Sigmoid colon (tissue), 7 donors: ENCODE measurements around the gene NHERF2. TPM values are rescaled to one million over a fixed set of nuclear protein-coding genes. Genes with fewer than 3 reads are reported as not detected.

ENCODE experiments used
- DNase-seq: peaks from one replicate; pipeline ENCODE4 v3.0.0-alpha.2; 2019
- H3K27ac ChIP-seq, 4 donors: fragments of 200-600 bp; sonication (generic); one replicate each; pipeline ENCODE4 v1.5.1; 2016 to 2019; ENCODE audit warnings: mild to moderate bottlenecking in 1 of 4
- H3K27me3 ChIP-seq, 3 donors: fragments of 200-600 bp; sonication (generic); one replicate each; pipeline ENCODE4 v1.5.1; 2019; ENCODE audit warnings: mild to moderate bottlenecking in 1 of 3
- H3K36me3 ChIP-seq, 4 donors: fragments of 200-600 bp; sonication (generic); one replicate each; pipeline ENCODE4 v1.5.1; 2016 to 2019
- H3K4me1 ChIP-seq, 4 donors: fragments of 200-600 bp; sonication (generic); one replicate each; pipeline ENCODE4 v1.5.1; 2017 to 2019
- H3K4me3 ChIP-seq, 4 donors: fragments of 200-600 bp; sonication (generic); one replicate each; pipeline ENCODE4 v1.5.1; 2017 to 2019; ENCODE audit warnings: mild to moderate bottlenecking in 2 of 4, moderate library complexity in 1 of 4
- H3K9me3 ChIP-seq, 4 donors: fragments of 200-600 bp in 3 of 4; sonication (generic) in 3 of 4; one replicate each; pipeline versions ENCODE4 v1.5.1 to v1.6.1; 2013 to 2019
- EP300 ChIP-seq, 4 donors: sonication (generic); formaldehyde crosslinking; IDR thresholded peaks; one replicate each; pipeline ENCODE4 v1.6.1; 2017; ENCODE audit warnings: antibody characterized with exemption in 4 of 4
- POLR2A ChIP-seq, 2 donors: fragments of 450-650 bp; IDR thresholded peaks; one replicate each; pipeline ENCODE4 v1.6.1; 2016; ENCODE audit warnings: antibody characterized with exemption in 2 of 2, mild to moderate bottlenecking in 2 of 2, moderate library complexity in 2 of 2
- POLR2AphosphoS5 ChIP-seq, 4 donors: sonication (generic); formaldehyde crosslinking; IDR thresholded peaks; one replicate each; pipeline ENCODE4 v1.6.1; 2017; ENCODE audit warnings: antibody characterized with exemption in 4 of 4
- WGBS, 2 donors: extraction: QIAGEN DNeasy Blood & Tissue Kit; methylation state at CpG; one replicate each; pipeline ENCODE4 v1.1.7; 2013; 5-methylcytosine and 5-hydroxymethylcytosine counted together
- intact Hi-C: fragments of 100-400 bp; cut with DNase I; formaldehyde crosslinking; loops from one replicate; pipeline ENCODE4 v1.15.1; 2023
- polyA plus RNA-seq, 3 donors: library from polyadenylated mRNA; stranded (reverse); fragments of 200-250 nt; gene quantifications; one replicate each; pipeline ENCODE4 v1.2.3, GENCODE V29; 2013
- total RNA-seq, 4 donors: library from RNA; depleted of rRNA; stranded (reverse); fragments of >200 nt; gene quantifications; one replicate each; pipeline ENCODE4 v1.1.0, GENCODE V29; 2016
- TF ChIP-seq, protein P1 (sequence below), 4 experiments: fragments of 450-650 bp in 3 of 4; fragments of 200-600 bp in 1 of 4; IDR thresholded peaks; one replicate each; pipeline ENCODE4 v1.5.1; 2016 to 2019; ENCODE audit warnings: antibody characterized with exemption in 4 of 4, mild to moderate bottlenecking in 3 of 4, moderate library complexity in 2 of 4
- donor health status: healthy with polysubstance abuse.
- donor health status: Bipolar disorder and iron deficiency.
- donor health status: healthy.

NHERF2 gene
- total and polyA plus RNA-seq, 7 donors = 23.5 to 105 (median 46.7) TPM

DNA sequence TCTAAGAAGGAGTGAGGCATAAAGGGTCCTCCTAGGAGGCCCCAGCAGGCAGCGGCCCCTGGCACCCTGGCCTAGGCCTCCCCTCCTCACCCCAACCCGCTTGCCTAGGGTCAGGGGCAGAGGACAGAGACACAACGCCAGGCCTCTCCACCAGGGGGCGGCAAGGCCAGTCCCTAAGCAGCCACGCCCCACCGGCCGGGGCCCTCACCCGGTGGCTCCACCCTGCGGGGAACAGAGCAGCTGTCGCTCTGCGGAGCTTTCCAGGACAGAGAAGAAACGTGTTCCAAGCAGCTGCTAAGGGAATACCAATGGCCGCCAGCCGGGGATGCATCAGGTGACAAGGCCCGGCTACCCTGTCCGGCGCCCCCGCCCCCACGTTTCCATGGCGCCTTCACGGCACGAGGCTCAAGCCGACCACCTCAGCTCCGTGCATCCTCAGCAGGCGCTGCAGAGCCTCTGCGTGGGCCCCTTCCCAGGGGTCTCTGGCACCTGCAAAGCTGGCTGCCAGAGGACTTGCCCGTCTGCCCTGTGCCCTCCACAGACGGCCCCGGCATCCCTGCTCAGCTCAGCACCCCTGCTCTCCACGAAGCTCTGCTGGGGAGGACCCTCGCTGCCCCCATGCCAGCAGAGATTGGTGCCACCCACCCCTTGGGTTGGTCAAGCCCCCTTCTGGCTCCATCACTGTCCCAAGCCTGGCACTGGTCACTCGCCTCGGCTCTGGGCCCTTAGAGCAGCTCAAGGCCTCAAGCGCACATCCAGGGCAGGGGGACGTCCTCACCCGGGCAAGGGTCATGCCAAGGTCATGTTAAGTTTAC lies 22.7 kb upstream of the NHERF2 start:
- Histone ChIP-seq H3K4me3 (peak overlapping the region in 2 of 4 donors; percentile 1 to 17), H3K9me3 (no peaks in the 10 kb centered on the region), H3K4me1 (peaks cover 0 to 59% (median 53%) of the 10 kb centered on the region in 4 donors), H3K27ac (peak overlapping the region in 2 of 4 donors; percentile 15 to 37), H3K36me3 (peaks cover 29 to 45% (median 37%) of the 10 kb centered on the region in 4 donors), H3K27me3 (no peaks in the 10 kb centered on the region)
- DNase-seq = peak; percentile 93
- WGBS, 2 donors = 21 to 32% methylated on average over 36 of the region's 36 CpGs
- TF ChIP-seq, protein P1, sequence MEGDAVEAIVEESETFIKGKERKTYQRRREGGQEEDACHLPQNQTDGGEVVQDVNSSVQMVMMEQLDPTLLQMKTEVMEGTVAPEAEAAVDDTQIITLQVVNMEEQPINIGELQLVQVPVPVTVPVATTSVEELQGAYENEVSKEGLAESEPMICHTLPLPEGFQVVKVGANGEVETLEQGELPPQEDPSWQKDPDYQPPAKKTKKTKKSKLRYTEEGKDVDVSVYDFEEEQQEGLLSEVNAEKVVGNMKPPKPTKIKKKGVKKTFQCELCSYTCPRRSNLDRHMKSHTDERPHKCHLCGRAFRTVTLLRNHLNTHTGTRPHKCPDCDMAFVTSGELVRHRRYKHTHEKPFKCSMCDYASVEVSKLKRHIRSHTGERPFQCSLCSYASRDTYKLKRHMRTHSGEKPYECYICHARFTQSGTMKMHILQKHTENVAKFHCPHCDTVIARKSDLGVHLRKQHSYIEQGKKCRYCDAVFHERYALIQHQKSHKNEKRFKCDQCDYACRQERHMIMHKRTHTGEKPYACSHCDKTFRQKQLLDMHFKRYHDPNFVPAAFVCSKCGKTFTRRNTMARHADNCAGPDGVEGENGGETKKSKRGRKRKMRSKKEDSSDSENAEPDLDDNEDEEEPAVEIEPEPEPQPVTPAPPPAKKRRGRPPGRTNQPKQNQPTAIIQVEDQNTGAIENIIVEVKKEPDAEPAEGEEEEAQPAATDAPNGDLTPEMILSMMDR (IDR thresholded peaks at IDR 0.05) = peak; percentile 64 to 92 (median 87)
- TF ChIP-seq EP300 (IDR thresholded peaks at IDR 0.05) = no peak
- intact Hi-C loops = no loop called here

DNA sequence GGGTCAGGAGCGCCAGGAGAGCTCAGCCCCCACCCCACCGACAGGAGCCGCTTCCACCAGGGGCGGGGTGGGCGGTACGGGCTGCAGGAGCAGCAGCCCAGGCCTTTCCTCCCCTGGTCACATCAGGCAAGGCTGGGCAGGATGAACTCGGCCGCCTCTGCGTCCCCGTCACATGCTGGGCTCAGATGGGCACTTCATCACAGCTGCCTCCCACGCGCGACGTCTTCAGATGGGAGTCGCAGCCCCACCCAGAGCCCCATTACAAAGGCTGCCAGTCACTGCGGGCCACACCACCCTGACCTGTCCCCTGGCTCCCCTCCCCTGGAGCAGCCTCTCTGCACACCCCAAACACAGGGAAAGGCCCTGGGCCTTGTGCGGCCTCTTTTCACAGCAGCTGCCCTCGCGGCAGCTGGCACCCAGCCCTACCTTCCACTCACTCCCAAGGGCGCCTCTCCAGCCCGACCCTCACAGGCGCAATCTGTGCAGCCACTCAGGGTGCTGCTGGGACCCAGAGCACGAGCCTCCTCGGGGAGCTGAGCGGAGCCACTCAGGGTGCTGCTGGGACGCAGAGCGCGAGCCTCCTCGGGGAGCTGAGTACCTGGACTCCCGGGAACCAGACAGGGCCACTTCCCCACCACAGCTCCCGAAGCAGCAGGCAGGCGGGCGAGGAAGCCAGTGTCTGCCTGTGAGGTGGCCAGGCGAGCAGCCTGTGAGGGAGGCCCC lies 21.7 kb upstream of the NHERF2 start:
- no peak for TF ChIP-seq EP300 (IDR thresholded peaks at IDR 0.05)
- no peak for TF ChIP-seq POLR2AphosphoS5 (IDR thresholded peaks at IDR 0.05)
- WGBS, 2 donors = 84 to 85% methylated on average over 34 of the region's 34 CpGs
- Histone ChIP-seq H3K36me3 (peaks cover 20 to 36% (median 28%) of the 10 kb centered on the region in 4 donors), H3K4me1 (peaks cover 0 to 63% (median 54%) of the 10 kb centered on the region in 4 donors), H3K27ac (peak overlapping the region in 1 of 4 donors; percentile 37), H3K4me3 (no peak overlapping the region), H3K27me3 (no peaks in the 10 kb centered on the region), H3K9me3 (no peaks in the 10 kb centered on the region)
- intact Hi-C loops = no loop called here
- DNase-seq = no peak

DNA sequence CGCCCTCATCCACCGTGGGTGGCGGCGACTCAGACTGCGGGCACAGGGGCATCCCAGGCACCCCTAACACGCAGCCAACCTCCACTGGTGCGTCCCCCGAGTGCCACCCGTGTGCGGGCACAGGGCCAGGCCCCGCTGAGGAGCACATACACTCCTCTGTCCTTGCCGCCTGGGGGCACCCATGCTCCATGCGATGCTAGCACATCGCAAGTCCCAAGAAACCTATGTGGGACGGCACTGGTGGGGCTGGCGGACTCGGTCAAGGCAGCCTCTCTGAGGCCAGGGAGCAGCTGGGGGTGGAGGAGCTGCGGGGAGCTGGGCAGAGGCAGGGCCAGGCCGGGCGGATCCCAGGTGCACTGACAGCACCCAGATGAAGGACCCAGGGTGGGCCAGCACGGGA lies 21.1 kb upstream of the NHERF2 start:
- intact Hi-C loops = no loop called here
- H3K4me1 ChIP-seq = peaks cover 0 to 70% (median 60%) of the 10 kb centered on the region in 4 donors
- TF ChIP-seq, protein P1 (IDR thresholded peaks at IDR 0.05) = no peak
- no peak for TF ChIP-seq POLR2AphosphoS5 (IDR thresholded peaks at IDR 0.05)
- TF ChIP-seq EP300 (IDR thresholded peaks at IDR 0.05) = no peak
- TF ChIP-seq POLR2A (IDR thresholded peaks at IDR 0.05) = no peak
- peaks cover 16 to 29% (median 22%) of the 10 kb centered on the region in 4 donors for H3K36me3 ChIP-seq
- 77 to 88% methylated on average over 21 of the region's 21 CpGs for WGBS, 2 donors
- H3K9me3 ChIP-seq = no peaks in the 10 kb centered on the region
- H3K27ac ChIP-seq = no peak overlapping the region
- H3K27me3 ChIP-seq = no peaks in the 10 kb centered on the region
- H3K4me3 ChIP-seq = no peak overlapping the region
- DNase-seq = no peak

DNA sequence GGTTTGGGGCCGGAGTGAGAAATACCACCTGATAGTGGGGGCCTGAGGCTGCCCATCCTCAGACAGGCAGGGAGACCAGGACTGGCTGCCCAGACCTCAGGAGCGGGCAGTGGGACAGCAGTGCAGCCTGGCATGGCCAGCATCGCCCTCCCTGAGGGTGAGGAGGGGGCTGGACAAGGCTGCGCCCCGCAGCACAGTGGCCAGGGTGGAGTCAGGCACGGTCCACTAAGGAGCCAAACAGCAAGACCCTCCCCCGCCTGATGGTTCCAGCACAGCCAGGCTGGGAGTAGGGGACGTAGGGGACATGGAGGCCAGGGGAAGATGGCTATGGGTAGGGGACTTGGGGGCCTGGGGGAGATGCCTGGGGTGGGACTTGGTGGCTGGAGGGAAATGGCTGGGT lies 20.4 kb upstream of the NHERF2 start:
- no peak for DNase-seq
- H3K4me1 ChIP-seq = peaks cover 0 to 73% (median 61%) of the 10 kb centered on the region in 4 donors
- 93 to 94% methylated on average over 8 of the region's 8 CpGs for WGBS, 2 donors
- peaks cover 11 to 22% (median 17%) of the 10 kb centered on the region in 4 donors for H3K36me3 ChIP-seq
- no peaks in the 10 kb centered on the region for H3K27me3 ChIP-seq
- H3K27ac ChIP-seq = no peak overlapping the region
- TF ChIP-seq, protein P1 (IDR thresholded peaks at IDR 0.05) = no peak
- TF ChIP-seq POLR2A (IDR thresholded peaks at IDR 0.05) = no peak
- TF ChIP-seq EP300 (IDR thresholded peaks at IDR 0.05) = no peak
- TF ChIP-seq POLR2AphosphoS5 (IDR thresholded peaks at IDR 0.05) = no peak
- intact Hi-C loops = no loop called here
- no peak overlapping the region for H3K4me3 ChIP-seq
- no peaks in the 10 kb centered on the region for H3K9me3 ChIP-seq
